Measurements from ENCODE around the gene TUFT1.

Gene TUFT1

GRCh38 chr1:151565502-151566189 lies 25.5 kb downstream of the TUFT1 start:
- TF ChIP-seq SIN3A (IDR thresholded peaks at IDR 0.05; ENCODE audit: borderline replicate concordance, insufficient read depth, low read length), result no peak
- TF ChIP-seq TAF1 (IDR thresholded peaks at IDR 0.05; ENCODE audit: borderline replicate concordance, insufficient read depth, low read length), result no peak
- no peak for TF ChIP-seq FOXP2 (optimal IDR thresholded peaks at IDR 0.05; ENCODE audit: borderline replicate concordance, extremely low read depth, extremely low read length, insufficient read depth)
- TF ChIP-seq POLR2AphosphoS5 (IDR thresholded peaks at IDR 0.05; ENCODE audit: low read depth, low read length), result no peak
- TF ChIP-seq, protein P1, sequence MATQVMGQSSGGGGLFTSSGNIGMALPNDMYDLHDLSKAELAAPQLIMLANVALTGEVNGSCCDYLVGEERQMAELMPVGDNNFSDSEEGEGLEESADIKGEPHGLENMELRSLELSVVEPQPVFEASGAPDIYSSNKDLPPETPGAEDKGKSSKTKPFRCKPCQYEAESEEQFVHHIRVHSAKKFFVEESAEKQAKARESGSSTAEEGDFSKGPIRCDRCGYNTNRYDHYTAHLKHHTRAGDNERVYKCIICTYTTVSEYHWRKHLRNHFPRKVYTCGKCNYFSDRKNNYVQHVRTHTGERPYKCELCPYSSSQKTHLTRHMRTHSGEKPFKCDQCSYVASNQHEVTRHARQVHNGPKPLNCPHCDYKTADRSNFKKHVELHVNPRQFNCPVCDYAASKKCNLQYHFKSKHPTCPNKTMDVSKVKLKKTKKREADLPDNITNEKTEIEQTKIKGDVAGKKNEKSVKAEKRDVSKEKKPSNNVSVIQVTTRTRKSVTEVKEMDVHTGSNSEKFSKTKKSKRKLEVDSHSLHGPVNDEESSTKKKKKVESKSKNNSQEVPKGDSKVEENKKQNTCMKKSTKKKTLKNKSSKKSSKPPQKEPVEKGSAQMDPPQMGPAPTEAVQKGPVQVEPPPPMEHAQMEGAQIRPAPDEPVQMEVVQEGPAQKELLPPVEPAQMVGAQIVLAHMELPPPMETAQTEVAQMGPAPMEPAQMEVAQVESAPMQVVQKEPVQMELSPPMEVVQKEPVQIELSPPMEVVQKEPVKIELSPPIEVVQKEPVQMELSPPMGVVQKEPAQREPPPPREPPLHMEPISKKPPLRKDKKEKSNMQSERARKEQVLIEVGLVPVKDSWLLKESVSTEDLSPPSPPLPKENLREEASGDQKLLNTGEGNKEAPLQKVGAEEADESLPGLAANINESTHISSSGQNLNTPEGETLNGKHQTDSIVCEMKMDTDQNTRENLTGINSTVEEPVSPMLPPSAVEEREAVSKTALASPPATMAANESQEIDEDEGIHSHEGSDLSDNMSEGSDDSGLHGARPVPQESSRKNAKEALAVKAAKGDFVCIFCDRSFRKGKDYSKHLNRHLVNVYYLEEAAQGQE (IDR thresholded peaks at IDR 0.05; ENCODE audit: insufficient read depth in 1 of 2, low read depth in 2 of 2, low read length in 2 of 2), result no peak

DNA sequence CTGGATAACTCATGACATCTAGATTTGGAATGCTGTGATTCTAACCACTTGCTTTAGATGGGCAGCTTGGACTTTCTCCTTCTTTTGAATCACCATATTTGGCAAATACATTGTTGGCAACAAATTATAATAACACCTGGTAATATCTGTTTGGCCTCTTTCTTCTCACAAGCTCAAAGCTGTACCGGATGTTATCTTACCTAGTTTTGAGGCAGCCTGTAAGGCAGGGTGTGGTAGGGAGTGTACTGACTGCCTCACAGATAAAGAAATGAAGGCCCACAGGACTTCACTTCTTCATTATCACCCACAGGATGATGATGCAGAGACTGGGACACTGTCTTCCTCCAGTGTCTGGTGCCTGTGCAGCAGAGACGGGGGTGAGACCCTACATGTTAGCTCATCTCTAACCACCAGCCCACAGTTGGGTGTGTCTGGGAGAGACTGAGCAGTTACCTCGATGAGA lies 28.5 kb downstream of the TUFT1 start:
- TF ChIP-seq TAF1 (IDR thresholded peaks at IDR 0.05; ENCODE audit: borderline replicate concordance, insufficient read depth, low read length) (no peak), FOXP2 (optimal IDR thresholded peaks at IDR 0.05; ENCODE audit: borderline replicate concordance, extremely low read depth, extremely low read length, insufficient read depth) (no peak), SIN3A (IDR thresholded peaks at IDR 0.05; ENCODE audit: borderline replicate concordance, insufficient read depth, low read length) (no peak), POLR2AphosphoS5 (IDR thresholded peaks at IDR 0.05; ENCODE audit: low read depth, low read length) (no peak)
- TF ChIP-seq, protein P1 (IDR thresholded peaks at IDR 0.05; ENCODE audit: insufficient read depth in 1 of 2, low read depth in 2 of 2, low read length in 2 of 2), result no peak

GRCh38 chr1:151570819-151571218 lies 30.7 kb downstream of the TUFT1 start:
- TF ChIP-seq TAF1 (IDR thresholded peaks at IDR 0.05; ENCODE audit: borderline replicate concordance, insufficient read depth, low read length), result no peak
- TF ChIP-seq, protein P1 (IDR thresholded peaks at IDR 0.05; ENCODE audit: insufficient read depth in 1 of 2, low read depth in 2 of 2, low read length in 2 of 2), result no peak
- no peak for TF ChIP-seq POLR2AphosphoS5 (IDR thresholded peaks at IDR 0.05; ENCODE audit: low read depth, low read length)
- TF ChIP-seq FOXP2 (optimal IDR thresholded peaks at IDR 0.05; ENCODE audit: borderline replicate concordance, extremely low read depth, extremely low read length, insufficient read depth), result no peak
- TF ChIP-seq SIN3A (IDR thresholded peaks at IDR 0.05; ENCODE audit: borderline replicate concordance, insufficient read depth, low read length), result no peak

- TF ChIP-seq TAF1 (IDR thresholded peaks at IDR 0.05; ENCODE audit: borderline replicate concordance, insufficient read depth, low read length) (no peak), POLR2AphosphoS5 (IDR thresholded peaks at IDR 0.05; ENCODE audit: low read depth, low read length) (no peak), FOXP2 (optimal IDR thresholded peaks at IDR 0.05; ENCODE audit: borderline replicate concordance, extremely low read depth, extremely low read length, insufficient read depth) (no peak), SIN3A (IDR thresholded peaks at IDR 0.05; ENCODE audit: borderline replicate concordance, insufficient read depth, low read length) (no peak)
- TF ChIP-seq, protein P1 (IDR thresholded peaks at IDR 0.05; ENCODE audit: insufficient read depth in 1 of 2, low read depth in 2 of 2, low read length in 2 of 2), result no peak
Measured at GRCh38 chr1:151574575-151575529, 34.7 kb downstream of the TUFT1 start.
